Measurements from ENCODE around the gene BUD23.
"Not testable (repeated sequence)": the region's sequence is repeated elsewhere in the genome, so short reads cannot be mapped to it uniquely, and the experiment has no call there.

BUD23 gene

DNA sequence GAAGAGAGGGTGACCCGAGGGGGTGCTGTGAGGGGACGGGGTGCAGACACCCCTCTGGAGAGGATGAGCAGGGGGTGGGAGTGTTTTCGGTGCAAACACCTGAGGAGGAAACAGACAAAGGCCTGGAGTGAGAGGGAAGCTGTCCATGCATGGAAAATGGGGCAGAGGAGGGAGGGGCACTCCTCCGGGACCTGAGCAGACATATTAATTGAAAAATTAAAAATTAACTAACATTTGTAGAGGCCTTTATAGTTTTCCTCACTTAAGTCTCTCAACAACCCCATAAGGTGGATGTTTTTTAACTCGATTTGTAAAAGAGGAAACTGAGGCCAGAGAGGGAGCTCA lies 14.5 kb upstream of the BUD23 start:
- DNase-seq: no peak

- DNase-seq: no peak
Measured at GRCh38 chr7:73669288-73669701, 14.1 kb upstream of the BUD23 start.

- no peak for DNase-seq
Measured at GRCh38 chr7:73669858-73670385, 13.5 kb upstream of the BUD23 start.

- no peak for DNase-seq
Measured at GRCh38 chr7:73671322-73671661, 12.1 kb upstream of the BUD23 start.

DNA sequence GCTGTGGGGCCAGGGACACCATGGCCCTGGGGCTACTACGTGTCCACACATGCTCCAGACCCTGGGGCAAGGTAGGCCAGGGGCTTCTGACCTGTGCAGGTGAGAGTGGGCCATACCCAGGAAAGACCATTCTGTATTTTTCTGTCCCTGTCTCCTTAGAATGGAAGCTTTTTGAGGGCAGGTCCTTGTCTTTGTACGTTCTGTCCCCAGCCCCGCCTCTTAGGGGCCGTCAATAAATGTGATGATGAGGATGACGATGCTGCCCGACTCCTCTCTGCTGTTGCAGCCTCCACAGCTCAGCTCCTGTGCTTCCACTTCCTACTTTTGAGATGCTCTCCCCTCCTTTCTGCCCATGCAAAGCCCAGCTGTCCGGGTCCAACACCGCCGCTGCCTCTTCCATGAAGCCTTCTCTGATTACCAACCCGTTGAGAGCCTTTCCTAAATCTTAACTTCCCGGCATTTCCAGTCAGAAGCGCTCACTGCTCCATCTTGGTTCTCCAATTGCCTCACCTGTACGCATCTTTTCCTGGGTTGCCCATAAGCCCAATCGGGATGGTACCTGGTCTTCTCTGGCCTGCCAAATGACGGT lies 11.4 kb upstream of the BUD23 start:
- no peak for DNase-seq

DNA sequence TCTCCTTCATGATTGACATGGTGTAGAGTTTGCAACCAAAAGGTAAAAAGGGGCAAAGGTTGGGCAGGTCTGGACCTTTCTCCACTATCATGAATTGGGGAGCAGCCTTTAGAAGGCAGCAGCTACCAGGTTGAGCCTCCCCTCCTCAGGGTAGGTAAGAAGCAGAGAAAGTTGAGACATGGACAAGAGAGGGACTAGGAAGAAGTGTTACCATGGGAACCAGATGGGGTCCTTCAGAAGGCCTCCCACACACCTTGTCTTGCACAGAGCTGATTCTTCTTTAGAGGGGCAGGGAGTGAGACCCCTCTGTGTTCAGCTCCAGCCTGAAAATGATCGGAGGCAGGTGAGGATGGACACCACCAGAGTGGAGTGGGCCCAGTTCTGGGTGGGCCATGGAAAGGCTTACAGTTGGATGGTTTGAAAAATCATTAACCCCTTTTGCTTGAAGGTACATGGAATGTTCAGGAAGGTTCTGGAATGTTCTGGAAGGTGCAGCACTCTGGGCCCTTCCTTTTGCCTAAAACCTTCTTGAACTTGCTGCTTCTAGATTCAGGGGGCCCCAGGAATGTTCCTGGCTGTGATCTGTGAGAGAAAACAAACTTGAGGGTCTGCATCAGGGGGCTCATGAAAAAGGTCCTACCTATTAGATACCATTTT lies 8.8 kb upstream of the BUD23 start:
- no peak for DNase-seq

- not testable (repeated sequence) for DNase-seq
Measured at GRCh38 chr7:73676062-73676461, 7.3 kb upstream of the BUD23 start.

- no peak for DNase-seq
Measured at GRCh38 chr7:73678862-73679261, 4.5 kb upstream of the BUD23 start.

DNA sequence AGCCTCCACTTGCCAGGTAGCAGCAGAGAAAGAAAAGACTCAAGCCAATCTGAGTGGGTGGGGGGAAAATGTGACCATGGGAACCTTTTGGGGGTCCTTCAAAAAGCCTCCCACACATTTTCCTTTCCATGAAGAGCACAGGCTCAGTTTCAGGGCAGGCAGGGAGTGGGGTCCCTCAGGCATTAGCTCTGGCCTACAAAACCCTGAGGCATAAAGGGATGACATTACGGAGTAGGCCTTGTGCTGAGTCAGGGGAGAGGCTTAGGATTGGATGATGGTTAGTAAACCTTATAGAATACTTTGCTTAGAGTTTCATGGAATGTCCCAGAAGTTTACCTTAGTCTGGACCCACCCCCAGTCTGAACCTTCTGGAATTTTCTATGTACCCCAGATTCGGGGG lies 3.7 kb upstream of the BUD23 start:
- DNase-seq: no peak

- no peak for DNase-seq
Measured at GRCh38 chr7:73680501-73680900, 2.9 kb upstream of the BUD23 start.

DNA sequence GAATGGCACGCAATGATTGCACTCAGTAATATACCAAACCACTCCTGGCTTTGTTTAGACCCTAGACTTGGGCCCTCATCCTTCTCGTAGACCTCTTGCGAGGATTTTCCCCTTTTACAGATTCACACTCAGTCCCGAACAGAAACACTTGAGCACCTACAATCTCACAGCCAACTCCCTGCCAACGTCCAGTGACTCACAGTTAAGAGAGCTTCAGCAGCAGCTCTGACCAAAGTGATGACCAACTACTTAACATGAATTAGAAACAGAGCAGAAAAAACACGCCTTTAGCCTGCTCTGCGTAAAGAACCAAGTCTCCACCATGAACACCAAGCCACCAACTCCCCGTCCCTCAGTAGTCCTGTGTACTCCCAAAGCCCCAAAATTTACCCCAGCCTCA lies 2.4 kb upstream of the BUD23 start:
- DNase-seq: no peak

DNA sequence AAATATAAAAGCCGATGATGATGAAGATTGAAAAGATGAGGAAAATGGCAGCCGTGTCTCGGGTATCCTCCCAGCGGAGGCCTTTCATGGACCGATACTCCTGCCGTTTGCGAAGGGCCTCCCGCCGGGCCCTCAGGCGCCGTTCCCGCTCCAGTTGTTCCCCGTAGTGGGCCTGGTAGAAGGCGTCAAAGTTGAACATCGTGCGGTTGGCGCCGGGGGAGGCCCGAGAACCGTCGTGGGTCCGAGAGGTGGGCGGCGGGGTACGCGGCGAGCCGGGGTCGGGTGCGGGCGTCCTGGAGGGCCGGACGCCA lies 697 bp upstream of the BUD23 start:
- no peak for DNase-seq

- DNase-seq: no peak
Measured at GRCh38 chr7:73683788-73684693, 644 bp downstream of the BUD23 start.

GRCh38 chr7:73685311-73685710 lies 1.9 kb downstream of the BUD23 start:
- no peak for DNase-seq

DNA sequence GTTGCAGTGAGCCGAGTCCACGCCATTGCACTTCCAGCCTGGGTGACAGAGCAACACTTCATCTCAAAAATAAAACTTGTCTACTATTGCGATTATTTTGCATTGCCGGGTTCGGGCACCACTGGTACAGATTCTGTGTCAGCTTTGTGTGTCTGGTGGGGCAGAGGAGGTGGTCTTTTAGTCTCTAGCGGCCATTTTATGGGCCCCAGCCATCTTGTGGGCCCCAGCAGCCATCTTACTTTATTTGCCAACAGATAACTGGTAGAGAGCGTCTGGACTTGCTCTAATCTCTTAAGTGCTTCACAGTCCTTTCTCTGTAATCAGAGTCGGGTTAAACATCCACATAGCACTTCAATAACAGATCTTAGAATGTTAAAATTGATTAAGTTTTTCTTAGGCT lies 4.9 kb downstream of the BUD23 start:
- no peak for DNase-seq

- DNase-seq: no peak
Measured at GRCh38 chr7:73690646-73691045, 7.2 kb downstream of the BUD23 start.

- DNase-seq: no peak
Measured at GRCh38 chr7:73696372-73696771, 13.0 kb downstream of the BUD23 start.

DNA sequence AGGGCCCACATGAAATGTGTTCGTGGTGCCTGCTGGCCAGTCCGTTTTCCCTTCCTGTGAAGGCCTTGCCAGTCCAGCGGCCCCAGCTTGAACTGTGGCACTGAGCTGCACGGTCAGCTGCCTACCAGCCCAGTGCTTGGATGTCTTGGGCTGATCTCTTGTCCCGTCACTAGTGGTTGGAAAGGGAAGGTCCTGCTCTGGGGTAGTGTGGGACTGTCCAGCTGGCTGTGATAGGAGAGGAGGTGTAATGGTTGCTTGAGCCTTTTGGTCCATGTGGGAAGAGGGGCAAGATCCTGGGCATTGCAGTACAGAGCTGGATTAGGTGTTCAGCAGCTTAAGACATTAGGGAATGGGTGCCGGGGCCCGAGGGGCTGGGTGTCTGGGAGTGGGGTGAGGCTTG lies 15.0 kb downstream of the BUD23 start:
- no peak for DNase-seq

DNA sequence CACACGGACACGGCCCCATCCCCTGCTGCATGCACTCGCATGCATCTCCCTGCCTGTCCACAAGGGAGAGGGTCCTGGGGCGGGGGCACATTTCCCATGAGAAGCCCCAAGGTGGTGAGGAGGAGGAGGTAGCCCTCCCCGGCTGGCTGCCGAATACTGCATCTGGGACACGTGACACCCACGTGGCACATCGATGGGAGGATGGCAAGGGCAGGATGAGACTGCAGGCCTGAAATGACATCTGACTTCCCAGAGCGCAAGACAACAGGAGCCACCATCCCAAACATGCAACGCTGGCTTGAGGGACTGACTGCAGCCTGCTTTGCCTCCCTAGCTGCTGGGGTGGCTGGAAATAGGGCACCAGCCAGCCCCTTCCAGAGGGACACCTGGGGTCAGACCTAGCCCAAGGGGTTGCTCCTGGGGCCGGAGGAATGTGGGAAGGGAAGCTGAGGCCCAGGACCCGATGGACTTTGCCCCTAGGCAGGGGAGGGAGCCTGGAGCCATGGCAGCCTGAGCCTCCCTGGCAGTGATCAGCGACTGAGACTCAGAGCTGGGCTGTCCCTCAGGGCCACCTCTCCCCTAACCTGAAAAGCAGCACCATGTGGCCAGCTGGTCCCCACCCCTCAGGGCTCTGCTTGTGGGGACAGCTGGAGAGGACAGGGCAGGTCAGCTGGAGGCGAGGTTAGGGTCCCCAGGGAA lies 16.1 kb downstream of the BUD23 start:
- DNase-seq: no peak

DNA sequence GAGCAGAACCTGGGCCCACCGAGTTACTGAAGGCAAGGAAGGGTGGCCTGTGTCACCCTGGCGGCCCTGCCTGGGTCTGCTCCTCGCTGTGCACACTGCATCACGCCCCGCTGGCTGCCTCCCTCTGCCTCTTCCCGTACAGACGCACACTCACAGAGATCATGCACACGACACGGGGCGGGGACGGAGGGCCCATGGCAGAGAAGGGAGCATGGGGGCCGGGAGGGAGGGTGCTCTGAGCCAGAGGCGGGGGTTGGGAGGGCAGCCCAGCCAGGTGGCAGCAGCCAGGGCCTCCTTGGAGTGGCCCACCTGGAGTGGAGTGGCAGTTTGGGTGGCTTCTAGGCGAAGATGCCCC lies 16.6 kb downstream of the BUD23 start:
- no peak for DNase-seq

GRCh38 chr7:73700581-73701134 lies 17.3 kb downstream of the BUD23 start:
- DNase-seq: no peak

- no peak for DNase-seq
Measured at GRCh38 chr7:73701357-73701995, 18.1 kb downstream of the BUD23 start.

- no peak for DNase-seq
Measured at GRCh38 chr7:73702226-73702625, 18.8 kb downstream of the BUD23 start.
